Measurements from ENCODE around the gene PRKAB1. TPM values are rescaled to one million over a fixed set of nuclear protein-coding genes. Genes with fewer than 3 reads are reported as not detected.

Gene PRKAB1
- total RNA-seq, 1 experiment from 2014 or later: 25.0 TPM

GRCh38 chr12:119683413-119683812, 15.5 kb downstream of the PRKAB1 start:
- ATAC-seq (no peak), DNase-seq (ENCODE audit: low read depth, low spot score) (no peak)
- H3K9ac ChIP-seq (ENCODE audit: low read length): no peak overlapping the region
- H3K27me3 ChIP-seq (ENCODE audit: insufficient read depth, low read length): no peaks in the 10 kb centered on the region
- ChIA-PET RAD21 (ENCODE audit: low non-redundant PET in 1 of 2, low total read pairs in 2 of 2, uncharacterized antibody in 2 of 2, unreplicated experiment in 2 of 2) (no interaction called here), CTCF (no interaction called here), POLR2A (no interaction called here)
- no peak overlapping the region for H2AFZ ChIP-seq (ENCODE audit: low read depth, low read length, poor library complexity, severe bottlenecking)
- TF ChIP-seq RAD21 (IDR thresholded peaks at IDR 0.05; ENCODE audit: low read depth) (no peak), SRF (IDR thresholded peaks at IDR 0.05; ENCODE audit: low read depth) (no peak), ZNF274 (IDR thresholded peaks at IDR 0.05; ENCODE audit: low read depth, low read length) (no peak), ELF1 (IDR thresholded peaks at IDR 0.05; ENCODE audit: borderline replicate concordance, low read depth) (no peak), REST (IDR thresholded peaks at IDR 0.05; ENCODE audit: low read depth) (no peak), FOSL1 (IDR thresholded peaks at IDR 0.05; ENCODE audit: low read depth) (no peak), POLR2AphosphoS5 (IDR thresholded peaks at IDR 0.05; ENCODE audit: low read depth, low read length) (no peak), YY1 (IDR thresholded peaks at IDR 0.05; ENCODE audit: extremely low read depth, insufficient replicate concordance, low read depth, low read length) (no peak)
- TF ChIP-seq, protein P1, sequence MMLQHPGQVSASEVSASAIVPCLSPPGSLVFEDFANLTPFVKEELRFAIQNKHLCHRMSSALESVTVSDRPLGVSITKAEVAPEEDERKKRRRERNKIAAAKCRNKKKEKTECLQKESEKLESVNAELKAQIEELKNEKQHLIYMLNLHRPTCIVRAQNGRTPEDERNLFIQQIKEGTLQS (IDR thresholded peaks at IDR 0.05): no peak
- intact Hi-C loops (cut with micrococcal nuclease): no loop called here
- H3K4me3 ChIP-seq (replicated peaks in 1 of 2; ENCODE audit: low read depth in 1 of 2, low read length in 2 of 2): no peak overlapping the region
- no TSS peak for BruUV-seq (replicated peaks)
- peaks cover 21 to 34% of the 10 kb centered on the region in 2 experiments for H3K36me3 ChIP-seq (ENCODE audit: control insufficient read depth in 1 of 2, insufficient read depth in 2 of 2, low read length in 2 of 2)
- H3K4me2 ChIP-seq (ENCODE audit: low read length): no peak overlapping the region
- no peaks in the 10 kb centered on the region for H3K4me1 ChIP-seq (ENCODE audit: control insufficient read depth in 1 of 2, insufficient read depth in 2 of 2, low read length in 2 of 2)
- no peaks in the 10 kb centered on the region for H3K9me2 ChIP-seq (ENCODE audit: insufficient read depth)
- H4K20me1 ChIP-seq (ENCODE audit: insufficient read depth): no peaks in the 10 kb centered on the region
- no peaks in the 10 kb centered on the region for H3K79me2 ChIP-seq (ENCODE audit: insufficient read depth, low read length)
- no peaks in the 10 kb centered on the region for H3K9me3 ChIP-seq (ENCODE audit: control insufficient read depth in 1 of 2, insufficient read depth in 1 of 2, low read depth in 1 of 2, low read length in 2 of 2)
- no peak overlapping the region for H3K27ac ChIP-seq (ENCODE audit: low read depth, low read length)

Data from HCT116 (cell line).